GM19193 (cell line): ENCODE data around the gene TBC1D16.

Source experiments
- POLR2A ChIP-seq: IDR thresholded peaks from 4 replicates; pipeline ENCODE4 v1.6.1; 2011; ENCODE audit not compliant: insufficient read depth, insufficient read length; ENCODE audit errors: extremely low read depth

The TBC1D16 gene

DNA sequence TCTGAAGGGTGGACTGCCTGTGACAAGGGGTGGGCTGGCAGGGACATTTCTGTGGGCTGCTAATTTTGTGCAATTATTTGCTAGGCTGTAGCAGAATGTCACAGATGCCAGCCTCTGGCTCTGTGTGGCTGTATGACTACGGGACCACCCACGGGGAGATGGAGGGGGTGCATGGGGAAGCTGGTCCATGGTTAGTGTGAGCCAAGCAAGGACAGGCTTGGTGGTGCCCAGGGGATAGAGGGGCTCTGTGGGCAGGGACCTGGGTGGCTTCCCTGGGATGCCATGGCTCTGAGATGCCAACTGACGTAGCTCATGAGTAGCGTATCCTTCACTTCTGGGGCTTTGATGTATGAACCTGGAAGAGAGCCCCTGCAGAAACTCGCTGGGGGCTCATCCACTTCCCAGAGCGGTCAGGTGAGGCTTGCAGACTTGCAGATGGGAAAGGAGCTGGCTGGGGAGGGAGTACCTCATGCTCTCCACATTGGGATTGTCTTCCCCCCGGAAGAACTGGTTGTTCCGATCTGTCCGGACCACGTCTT is 87.2 kb downstream of the TBC1D16 start:
- no peak for TF ChIP-seq POLR2A

DNA sequence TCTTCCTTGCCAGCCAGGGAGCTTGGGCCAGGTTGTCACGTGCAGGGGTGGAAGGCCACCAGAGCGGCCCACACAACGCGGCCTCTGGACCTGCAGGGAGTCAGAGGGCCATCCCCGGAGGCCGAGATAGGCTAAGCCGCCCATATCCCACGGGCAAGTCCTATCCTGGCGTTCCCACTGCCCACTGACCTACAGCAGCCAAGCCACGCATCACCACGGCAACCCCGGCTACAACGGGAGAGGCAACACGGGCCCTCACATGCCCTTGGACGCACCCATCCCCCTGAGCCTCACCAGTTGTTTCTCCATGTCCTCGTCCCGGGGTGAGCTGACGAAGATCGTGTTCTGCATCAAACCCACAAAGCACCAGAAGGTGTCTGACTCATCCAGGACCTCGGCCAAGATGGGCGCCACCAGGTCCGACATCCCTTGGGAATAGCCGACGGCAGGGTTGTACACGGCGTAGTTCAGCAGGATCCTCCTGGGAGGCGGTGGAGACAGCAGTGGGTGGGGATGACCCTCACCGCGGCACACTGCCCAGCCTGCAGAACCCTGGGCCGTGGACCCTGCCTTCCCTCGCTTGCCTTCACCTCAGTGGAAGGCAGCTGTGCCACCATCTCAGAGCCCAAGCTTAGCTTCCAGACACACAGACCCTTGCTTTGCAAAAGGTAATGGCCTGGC is 88.2 kb downstream of the TBC1D16 start:
- TF ChIP-seq POLR2A = no peak

DNA sequence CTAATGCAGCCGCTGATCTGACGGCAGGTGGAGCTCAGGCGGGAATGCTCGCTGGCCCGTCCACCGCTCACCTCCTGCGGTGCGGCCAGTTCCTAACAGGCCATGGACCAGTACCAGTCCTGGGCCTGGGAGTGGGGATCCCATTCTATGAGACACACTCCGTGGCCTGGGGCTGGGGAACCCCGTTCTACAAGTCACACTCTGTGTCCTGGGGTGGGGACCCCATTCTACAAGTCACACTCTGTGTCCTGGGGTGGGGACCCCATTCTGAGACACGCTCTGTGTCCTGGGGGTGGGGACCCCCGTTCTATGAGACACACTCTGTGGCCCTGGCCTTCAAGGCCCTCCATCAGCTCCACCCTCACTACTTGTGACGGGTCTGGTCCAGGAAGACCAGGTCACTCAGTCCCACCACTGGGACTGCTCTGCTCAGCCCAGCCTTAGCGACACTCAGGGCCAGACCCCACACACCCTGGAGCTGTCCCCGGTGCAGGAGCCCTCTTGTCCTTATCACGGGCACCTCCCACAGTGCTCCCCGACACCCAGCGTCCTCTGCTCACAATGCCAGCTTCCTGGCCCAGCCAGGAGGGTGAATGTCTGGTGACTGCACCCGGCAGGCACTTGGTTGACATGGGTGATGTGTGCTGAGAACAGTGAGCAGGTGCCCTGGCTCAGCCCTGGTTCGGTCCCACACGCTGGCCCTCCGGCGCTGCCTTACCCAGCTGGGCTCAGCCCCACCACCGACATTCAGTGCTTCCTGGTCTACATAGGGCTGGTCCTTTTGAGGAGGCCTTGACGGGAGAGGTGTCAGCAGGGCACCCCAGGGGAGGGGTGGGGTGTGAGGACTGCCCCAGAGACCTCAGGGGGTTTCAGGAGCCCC is 89.1 kb downstream of the TBC1D16 start:
- no peak for TF ChIP-seq POLR2A

DNA sequence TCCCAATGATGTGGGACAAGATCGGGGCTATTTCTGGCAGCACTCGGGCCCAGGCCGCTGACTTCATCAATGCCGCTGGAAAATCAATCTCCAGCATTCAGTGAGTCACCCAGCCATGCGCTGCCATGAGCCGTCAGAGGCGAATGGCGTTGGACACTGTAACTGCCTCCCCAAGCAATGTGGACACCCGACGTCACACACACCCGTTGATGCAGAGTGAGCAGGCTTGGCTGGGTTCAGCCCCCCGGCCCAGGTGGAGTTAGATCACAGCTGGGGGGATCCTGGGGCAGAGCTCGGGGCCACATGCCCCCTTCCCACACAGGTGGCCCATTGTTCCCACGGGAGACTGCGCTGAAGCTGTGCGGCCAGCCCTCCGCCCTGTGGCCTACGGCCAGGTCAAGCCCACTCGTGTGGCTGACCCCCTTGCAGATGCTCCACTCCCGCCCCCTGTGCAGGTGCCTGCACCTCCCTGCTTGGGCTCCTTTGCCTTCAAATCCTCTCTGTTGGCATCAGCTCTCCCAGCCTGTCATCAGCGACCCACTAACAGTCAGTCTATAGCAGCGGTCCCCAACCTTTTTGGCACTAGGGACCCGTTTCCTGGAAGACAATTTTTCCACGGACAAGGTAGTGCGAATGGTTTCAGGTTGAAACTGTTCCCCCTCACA is 89.9 kb downstream of the TBC1D16 start:
- TF ChIP-seq POLR2A = no peak

DNA sequence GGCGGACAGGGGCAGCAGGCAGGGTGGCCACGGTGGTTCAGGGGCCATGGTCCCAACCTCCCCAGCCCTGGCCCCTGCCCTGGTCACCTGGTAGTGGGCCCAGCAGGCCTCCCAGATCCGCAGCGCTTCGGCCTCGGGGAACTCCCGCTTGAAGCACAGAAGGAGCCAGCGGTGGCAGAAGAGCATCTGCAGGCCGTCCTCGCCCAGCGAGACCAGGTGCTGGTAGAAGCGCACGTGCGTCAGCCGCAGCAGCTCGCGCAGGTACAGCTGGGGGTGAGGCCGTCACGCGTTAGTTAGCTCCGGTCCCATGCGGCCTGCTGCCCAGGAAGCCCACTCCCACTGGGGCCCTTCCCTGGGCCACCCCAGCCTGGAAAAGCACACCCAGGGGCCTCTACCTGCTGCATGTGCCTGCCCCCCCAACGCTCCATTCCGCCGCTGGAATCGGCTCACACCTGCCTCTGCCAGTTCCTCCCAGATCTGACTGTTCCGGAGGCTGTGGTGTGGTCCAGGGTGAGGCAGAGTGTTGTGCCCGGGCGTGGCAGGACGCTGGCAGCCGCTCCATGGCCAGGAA is 90.8 kb downstream of the TBC1D16 start:
- TF ChIP-seq POLR2A = no peak

DNA sequence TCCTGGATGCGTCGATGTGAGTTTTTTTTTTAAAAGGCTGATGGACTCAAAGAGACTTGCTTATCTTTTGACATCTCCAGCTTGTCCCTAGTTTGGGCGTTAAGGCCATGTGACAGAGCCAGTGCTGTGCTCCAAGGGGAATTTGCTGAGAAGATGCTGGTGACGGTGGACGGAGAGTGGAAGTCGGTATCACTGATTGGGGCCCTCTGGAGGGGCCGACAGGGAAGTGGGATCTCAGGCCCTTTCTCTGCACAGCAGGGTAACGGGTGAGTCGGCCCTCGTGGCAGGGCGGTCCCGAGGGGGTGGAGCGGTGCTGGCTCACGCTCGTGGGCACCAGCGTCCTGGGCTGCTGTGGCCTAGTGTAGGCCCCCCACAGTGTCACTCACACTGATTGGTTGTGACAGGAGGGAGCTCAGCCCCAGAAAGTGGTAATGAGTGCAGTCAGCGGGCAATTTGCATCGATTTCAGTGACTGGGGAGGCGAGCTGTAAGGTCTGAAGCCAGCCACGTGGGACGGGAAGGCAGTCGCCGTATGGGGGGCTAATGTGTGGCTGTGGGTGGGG is 91.3 kb downstream of the TBC1D16 start:
- TF ChIP-seq POLR2A = no peak

DNA sequence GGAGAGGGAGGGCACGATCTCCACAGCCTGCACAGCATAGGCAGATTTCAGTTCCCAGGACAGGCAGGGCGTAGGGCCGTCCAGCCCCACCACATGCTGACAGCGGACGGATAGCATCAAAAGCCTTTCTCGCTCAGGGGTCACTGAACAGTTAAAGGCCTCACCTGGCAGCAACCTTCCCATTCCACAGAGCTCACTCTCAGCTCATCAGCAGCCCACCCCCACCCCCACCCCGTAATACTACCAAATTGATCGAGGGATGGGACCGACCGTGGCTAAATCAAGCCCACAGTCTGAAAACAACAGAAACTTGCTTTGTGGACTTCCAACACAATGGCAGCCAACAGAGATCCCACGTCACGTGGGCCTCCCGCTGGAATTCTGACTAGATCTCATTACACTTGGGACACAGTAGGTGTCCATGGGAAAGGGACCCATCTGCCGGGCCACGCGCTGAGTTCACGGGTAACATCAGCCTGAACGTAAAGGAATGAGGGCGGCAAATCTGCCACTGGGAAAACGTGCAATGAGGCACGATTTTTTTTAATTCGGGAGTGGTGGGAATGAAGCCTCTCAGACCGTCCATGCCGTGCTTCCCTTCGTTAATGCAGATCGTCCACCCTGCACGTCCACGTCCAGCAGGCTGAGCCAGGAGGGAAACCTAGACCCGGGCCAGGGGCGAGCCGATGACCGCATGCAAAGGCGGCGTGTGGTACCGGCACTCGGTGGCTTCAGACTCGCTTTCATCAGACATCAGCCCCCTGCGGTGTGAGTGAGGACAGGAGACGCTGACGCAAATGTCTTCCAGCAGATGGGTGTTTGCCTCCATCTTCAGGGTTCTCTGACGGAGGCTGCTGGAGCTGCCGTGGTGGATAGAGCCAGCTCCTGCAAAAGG is 92.1 kb downstream of the TBC1D16 start:
- no peak for TF ChIP-seq POLR2A

DNA sequence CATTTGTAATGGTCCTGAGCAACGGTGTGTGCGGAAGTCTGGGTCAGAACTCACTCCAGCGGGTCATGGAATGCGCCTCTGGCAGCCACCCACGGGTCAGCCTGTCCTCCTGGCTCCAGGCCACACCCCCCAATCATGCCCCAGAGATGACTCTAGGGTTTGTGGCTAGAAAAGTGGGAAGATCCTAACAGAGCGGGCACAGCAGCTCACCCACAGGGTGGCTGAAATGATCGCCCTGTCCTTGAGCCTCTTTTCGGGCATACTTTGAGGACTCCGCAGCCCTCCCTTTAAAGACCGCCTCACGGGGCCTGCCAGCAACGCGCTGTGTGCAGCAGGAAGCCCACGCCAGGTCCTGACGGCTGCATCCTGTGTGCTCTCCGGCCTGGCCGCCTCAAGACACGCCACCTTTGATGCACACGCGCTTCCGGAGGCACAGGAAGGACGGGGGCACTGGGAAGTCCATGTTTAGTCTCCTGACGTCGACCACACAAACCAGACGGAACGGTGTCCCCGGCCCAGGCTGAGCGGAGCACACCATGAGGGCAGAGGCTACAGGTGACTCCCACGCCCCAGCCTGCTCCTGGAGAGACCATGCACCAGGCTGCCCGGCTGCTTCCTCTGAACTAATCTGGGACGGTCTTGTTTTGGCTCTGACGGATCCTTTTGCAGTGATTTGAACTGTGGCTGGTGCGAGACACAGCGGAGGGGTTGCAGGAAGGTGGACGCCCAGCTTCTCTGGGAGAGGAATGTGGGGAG is 92.9 kb downstream of the TBC1D16 start:
- no peak for TF ChIP-seq POLR2A

DNA sequence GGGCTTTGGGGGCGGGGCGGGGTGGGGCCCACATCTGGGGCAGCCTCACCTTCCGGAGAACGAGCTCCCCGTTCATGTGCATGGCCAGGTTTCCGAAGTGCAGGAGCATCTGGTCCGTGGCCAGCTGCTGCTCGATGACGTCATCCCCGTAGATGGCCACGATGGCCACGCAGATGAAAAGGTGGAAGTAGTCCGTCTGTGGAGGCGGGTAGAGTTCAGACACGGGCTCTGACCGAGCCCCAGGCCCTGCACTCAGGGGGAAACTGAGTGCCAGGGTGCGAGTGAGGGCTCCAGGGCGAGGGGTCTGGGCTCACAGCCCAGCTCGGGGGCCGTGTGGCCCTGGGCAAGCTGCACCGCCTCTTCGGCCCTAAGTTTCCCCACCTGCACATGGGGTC is 93.7 kb downstream of the TBC1D16 start:
- TF ChIP-seq POLR2A = no peak

DNA sequence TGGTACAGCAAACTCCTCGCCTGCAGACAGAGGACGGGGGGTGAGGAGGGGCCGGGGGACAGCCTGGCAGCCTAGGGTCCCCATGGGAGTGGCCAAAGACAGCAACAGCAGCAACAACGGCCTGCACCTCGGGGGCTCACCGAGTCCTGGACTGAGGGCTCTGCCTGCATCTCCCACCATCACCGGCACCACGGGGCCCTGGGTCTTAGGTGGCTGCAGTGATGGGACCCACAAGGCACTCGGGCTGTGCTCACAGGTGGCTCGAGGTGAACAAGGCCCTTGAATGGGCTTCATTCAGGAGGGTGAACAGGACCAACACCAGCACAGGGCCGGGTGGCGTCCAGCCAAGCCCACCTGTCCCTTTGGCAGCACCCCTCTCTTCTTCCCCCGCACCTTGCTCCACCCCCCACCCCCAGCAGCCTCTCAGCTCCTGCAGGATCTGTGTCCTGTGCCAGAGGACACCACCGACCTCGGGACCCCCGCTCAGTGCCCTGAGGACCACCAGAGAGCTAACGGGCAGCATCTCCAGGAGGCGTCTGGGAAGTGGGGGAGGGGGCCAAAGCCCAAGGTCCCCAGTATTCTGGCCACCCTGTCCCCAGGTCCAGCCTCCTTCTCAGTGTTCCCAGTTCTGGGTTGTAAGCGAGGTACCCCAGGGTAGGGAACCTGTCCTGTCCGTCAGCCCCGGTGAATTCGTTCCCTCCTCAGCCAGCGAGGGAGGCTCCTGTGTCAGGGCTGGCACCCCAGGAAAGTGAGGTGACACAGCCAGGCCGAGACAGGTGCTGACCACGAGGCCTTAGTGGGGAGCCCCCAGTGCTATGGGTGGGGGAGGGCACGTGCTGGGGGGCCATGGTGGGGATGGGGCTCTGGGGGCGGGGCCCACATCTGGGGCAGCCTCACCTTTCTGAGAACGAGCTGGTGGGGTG is 94.3 kb downstream of the TBC1D16 start:
- TF ChIP-seq POLR2A = no peak

DNA sequence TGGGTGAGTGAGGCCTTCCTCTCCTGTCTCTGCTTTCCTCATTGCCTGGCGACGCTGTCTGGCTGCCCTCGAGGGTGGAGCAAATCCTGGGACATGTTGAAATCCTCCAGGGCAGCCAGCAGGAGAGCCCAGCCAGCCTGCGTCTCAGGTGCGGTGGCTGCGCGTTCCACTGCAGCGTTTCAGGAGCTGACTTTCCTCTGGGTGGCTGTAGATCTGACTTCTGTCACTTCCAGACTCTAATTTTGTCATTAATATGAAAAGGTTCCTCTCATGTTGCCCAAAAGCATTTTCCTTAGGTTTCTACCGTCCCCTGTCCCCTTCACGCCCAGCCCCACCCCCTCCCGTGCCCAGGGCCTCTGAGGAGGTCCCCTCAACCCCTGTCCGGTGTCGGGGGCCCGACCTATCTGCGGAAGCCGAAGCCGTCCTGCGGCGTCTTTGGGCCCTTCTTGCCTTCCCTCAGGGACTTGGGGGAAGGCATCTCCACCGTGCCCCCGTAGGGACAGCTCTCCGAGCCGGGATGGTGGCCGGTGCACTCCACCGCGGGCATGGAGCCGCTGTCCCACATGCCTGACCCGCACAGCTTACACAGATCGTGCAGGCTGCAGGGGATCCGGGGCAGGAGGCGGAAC is 95.1 kb downstream of the TBC1D16 start:
- no peak for TF ChIP-seq POLR2A
